Keratinocyte (primary cell): Measurements from ENCODE around the gene ZNF765.

ENCODE experiments used
- CTCF ChIP-seq, 3 experiments: IDR thresholded peaks in 1 of 3; conservative IDR thresholded peaks in 1 of 3; optimal IDR thresholded peaks in 1 of 3; 2 replicates in 2 of 3; 3 replicates in 1 of 3; pipeline versions ENCODE3 to v1.5.1; 2011; ENCODE audit warnings: low read length in 3 of 3, mild to moderate bottlenecking in 3 of 3, moderate library complexity in 2 of 3, control low read depth in 1 of 3, inconsistent platforms in 1 of 3; ENCODE audit not compliant: insufficient read depth in 2 of 3; ENCODE audit errors: extremely low read depth in 1 of 3
- EZH2 ChIP-seq: IDR thresholded peaks from one replicate; pipeline ENCODE4 v1.6.1; 2012; ENCODE audit warnings: inconsistent platforms, mild to moderate bottlenecking, low read length, moderate library complexity

GRCh38 chr19:53466726-53467484 is 72.0 kb downstream of the ZNF765 start:
- TF ChIP-seq CTCF (optimal IDR thresholded peaks at IDR 0.05 in 1 of 3, IDR thresholded peaks at IDR 0.05 in 1 of 3, conservative IDR thresholded peaks at IDR 0.05 in 1 of 3; ENCODE audit: extremely low read depth in 1 of 3, insufficient read depth in 2 of 3, low read length in 3 of 3) = no peak
- no peak for TF ChIP-seq EZH2
